Hepatocyte (in vitro differentiated cells): ENCODE data around the gene CNTNAP1. TPM values are rescaled to one million over a fixed set of nuclear protein-coding genes. Genes with fewer than 3 reads are reported as not detected.

Experiments
- DNase-seq: peaks from one replicate; pipeline ENCODE4 v3.0.0-alpha.2; 2016; ENCODE audit warnings: low spot score
- H2AFZ ChIP-seq: fragments of 200-600 bp; sonication (generic); 2 replicates; pipeline ENCODE4 v1.6.0; 2016; ENCODE audit warnings: antibody characterized with exemption, mild to moderate bottlenecking
- H3K27ac ChIP-seq: fragments of 200-600 bp; sonication (generic); 2 replicates; pipeline ENCODE4 v1.5.1; 2016; ENCODE audit warnings: mild to moderate bottlenecking
- H3K27me3 ChIP-seq: fragments of 200-600 bp; sonication (generic); 2 replicates; pipeline ENCODE4 v1.6.1; 2016
- H3K36me3 ChIP-seq: fragments of 200-600 bp; sonication (generic); replicated peaks from 2 replicates; pipeline ENCODE4 v1.5.1; 2016; ENCODE audit warnings: low read depth; ENCODE audit not compliant: insufficient read depth
- H3K4me1 ChIP-seq: fragments of 200-600 bp; sonication (generic); 2 replicates; pipeline ENCODE4 v1.5.1; 2016; ENCODE audit warnings: mild to moderate bottlenecking, moderate library complexity; ENCODE audit not compliant: insufficient read depth
- H3K4me2 ChIP-seq: fragments of 200-600 bp; sonication (generic); 2 replicates; pipeline ENCODE4 v1.6.0; 2016
- H3K4me3 ChIP-seq: fragments of 200-600 bp; sonication (generic); 2 replicates; pipeline ENCODE4 v1.5.1; 2016; ENCODE audit warnings: mild to moderate bottlenecking
- H3K79me2 ChIP-seq: fragments of 200-600 bp; sonication (generic); 2 replicates; pipeline ENCODE4 v1.6.0; 2017; ENCODE audit warnings: mild to moderate bottlenecking
- H3K9me2 ChIP-seq: fragments of 200-600 bp; sonication (generic); replicated peaks from 2 replicates; pipeline ENCODE4 v1.6.0; 2017; ENCODE audit warnings: mild to moderate bottlenecking; ENCODE audit not compliant: insufficient read depth
- H3K9me3 ChIP-seq: fragments of 200-600 bp; sonication (generic); 2 replicates; pipeline ENCODE4 v1.5.1; 2016; ENCODE audit warnings: low read depth, mild to moderate bottlenecking
- H4K20me1 ChIP-seq: fragments of 200-600 bp; sonication (generic); 2 replicates; pipeline ENCODE4 v1.6.0; 2016; ENCODE audit warnings: mild to moderate bottlenecking; ENCODE audit not compliant: insufficient read depth, poor library complexity, severe bottlenecking
- EZH2 ChIP-seq: fragments of 200-600 bp; sonication (generic); IDR thresholded peaks from 2 replicates; pipeline ENCODE4 v1.6.1; 2016; ENCODE audit warnings: antibody characterized with exemption, mild to moderate bottlenecking, borderline replicate concordance
- EZH2phosphoT487 ChIP-seq: fragments of 200-600 bp; sonication (generic); IDR thresholded peaks from one replicate; pipeline ENCODE4 v1.6.1; 2018; ENCODE audit warnings: antibody characterized with exemption, mild to moderate bottlenecking, low read depth, moderate library complexity; ENCODE audit not compliant: unreplicated experiment, severe bottlenecking
- WGBS: methylation state at CpG from one replicate; pipeline ENCODE4 v1.1.6; 2016; ENCODE audit warnings: low lambda C conversion rate; ENCODE audit errors: missing lambda C conversion rate; 5-methylcytosine and 5-hydroxymethylcytosine counted together
- polyA plus RNA-seq: library from polyadenylated mRNA; unstranded; fragments of >200 nt; fragmentation: Nextera tagmentation; extraction: Ambion mirVana; gene quantifications from 2 replicates; pipeline ENCODE4 v1.2.1, GENCODE V29; 2016
- total RNA-seq: library from RNA; depleted of rRNA; stranded (reverse); fragments of >200 nt; gene quantifications from 2 replicates; pipeline ENCODE4 v1.2.3, GENCODE V29; 2014
- TF ChIP-seq, protein P1 (sequence below): fragments of 200-600 bp; sonication (generic); IDR thresholded peaks from 2 replicates; pipeline ENCODE4 v1.5.1; 2016; ENCODE audit warnings: antibody characterized with exemption, mild to moderate bottlenecking; ENCODE audit not compliant: poor library complexity

CNTNAP1 gene
- total and polyA plus RNA-seq, 2 experiments from 2014 or later, result 2.6 to 4.4 TPM

DNA sequence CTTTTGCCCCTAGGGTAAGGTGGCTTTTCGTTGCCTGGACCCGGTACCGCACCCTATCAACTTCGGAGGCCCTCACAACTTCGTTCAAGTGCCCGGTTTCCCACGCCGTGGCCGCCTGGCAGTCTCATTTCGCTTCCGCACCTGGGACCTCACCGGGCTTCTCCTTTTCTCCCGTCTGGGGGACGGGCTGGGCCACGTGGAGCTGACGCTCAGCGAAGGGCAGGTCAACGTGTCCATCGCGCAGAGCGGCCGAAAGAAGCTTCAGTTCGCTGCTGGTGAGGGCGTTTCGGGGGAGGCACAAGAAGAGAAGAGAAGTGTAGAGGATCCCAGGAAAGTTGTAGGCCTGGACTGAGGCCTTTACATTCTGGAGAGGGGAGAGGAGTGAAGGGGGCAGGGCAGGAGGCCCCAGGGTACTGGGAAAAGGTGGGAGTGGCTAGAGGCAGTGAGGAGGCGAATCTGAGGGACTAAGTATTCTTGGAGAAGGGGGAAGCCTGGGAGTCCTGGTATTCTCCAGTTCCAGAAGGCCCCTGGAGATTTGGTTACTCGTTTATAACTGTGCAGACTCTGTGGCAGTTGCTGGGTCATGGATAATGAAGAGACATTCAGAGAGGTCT, 5.5 kb downstream of the CNTNAP1 start:
- Histone ChIP-seq H3K4me1 (peaks cover 4% of the 10 kb centered on the region), H2AFZ (no peak overlapping the region), H3K27me3 (no peaks in the 10 kb centered on the region), H3K9me3 (no peaks in the 10 kb centered on the region), H3K27ac (no peak overlapping the region), H3K4me2 (no peak overlapping the region), H3K4me3 (no peak overlapping the region), H3K9me2 (no peaks in the 10 kb centered on the region), H4K20me1 (no peaks in the 10 kb centered on the region), H3K79me2 (no peaks in the 10 kb centered on the region), H3K36me3 (no peaks in the 10 kb centered on the region)
- TF ChIP-seq, protein P1, sequence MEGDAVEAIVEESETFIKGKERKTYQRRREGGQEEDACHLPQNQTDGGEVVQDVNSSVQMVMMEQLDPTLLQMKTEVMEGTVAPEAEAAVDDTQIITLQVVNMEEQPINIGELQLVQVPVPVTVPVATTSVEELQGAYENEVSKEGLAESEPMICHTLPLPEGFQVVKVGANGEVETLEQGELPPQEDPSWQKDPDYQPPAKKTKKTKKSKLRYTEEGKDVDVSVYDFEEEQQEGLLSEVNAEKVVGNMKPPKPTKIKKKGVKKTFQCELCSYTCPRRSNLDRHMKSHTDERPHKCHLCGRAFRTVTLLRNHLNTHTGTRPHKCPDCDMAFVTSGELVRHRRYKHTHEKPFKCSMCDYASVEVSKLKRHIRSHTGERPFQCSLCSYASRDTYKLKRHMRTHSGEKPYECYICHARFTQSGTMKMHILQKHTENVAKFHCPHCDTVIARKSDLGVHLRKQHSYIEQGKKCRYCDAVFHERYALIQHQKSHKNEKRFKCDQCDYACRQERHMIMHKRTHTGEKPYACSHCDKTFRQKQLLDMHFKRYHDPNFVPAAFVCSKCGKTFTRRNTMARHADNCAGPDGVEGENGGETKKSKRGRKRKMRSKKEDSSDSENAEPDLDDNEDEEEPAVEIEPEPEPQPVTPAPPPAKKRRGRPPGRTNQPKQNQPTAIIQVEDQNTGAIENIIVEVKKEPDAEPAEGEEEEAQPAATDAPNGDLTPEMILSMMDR, result no peak
- TF ChIP-seq EZH2 (no peak), EZH2phosphoT487 (no peak)
- WGBS, result 90% methylated on average over 27 of the region's 27 CpGs
- DNase-seq, result no peak

DNA sequence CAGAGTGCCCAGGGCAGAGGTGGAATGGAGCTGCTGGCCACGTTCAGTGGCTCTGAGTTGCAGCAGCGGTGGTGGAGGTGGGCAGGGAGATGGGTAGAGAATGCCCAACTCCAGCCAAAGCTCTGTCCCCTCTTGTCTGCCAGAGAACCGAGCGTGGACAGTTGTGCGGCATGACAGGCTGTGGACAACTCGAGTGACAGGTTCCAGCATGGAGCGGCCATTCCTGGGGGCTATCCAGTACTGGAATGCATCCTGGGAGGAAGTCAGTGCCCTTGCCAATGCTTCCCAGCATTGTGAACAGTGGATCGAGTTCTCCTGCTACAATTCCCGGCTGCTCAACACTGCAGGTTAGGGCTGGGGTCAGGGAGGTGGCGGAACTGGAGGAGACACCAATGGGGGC, 8.3 kb downstream of the CNTNAP1 start:
- H3K36me3 ChIP-seq, result no peaks in the 10 kb centered on the region
- H3K79me2 ChIP-seq, result no peaks in the 10 kb centered on the region
- no peaks in the 10 kb centered on the region for H3K9me2 ChIP-seq
- no peak overlapping the region for H3K4me3 ChIP-seq
- DNase-seq, result no peak
- H3K27ac ChIP-seq, result no peak overlapping the region
- no peaks in the 10 kb centered on the region for H4K20me1 ChIP-seq
- no peaks in the 10 kb centered on the region for H3K4me1 ChIP-seq
- TF ChIP-seq EZH2phosphoT487 (no peak), EZH2 (no peak)
- TF ChIP-seq, protein P1, result no peak
- H3K27me3 ChIP-seq, result no peaks in the 10 kb centered on the region
- no peak overlapping the region for H2AFZ ChIP-seq
- H3K9me3 ChIP-seq, result no peaks in the 10 kb centered on the region
- no peak overlapping the region for H3K4me2 ChIP-seq
- 91% methylated on average over 10 of the region's 10 CpGs for WGBS

DNA sequence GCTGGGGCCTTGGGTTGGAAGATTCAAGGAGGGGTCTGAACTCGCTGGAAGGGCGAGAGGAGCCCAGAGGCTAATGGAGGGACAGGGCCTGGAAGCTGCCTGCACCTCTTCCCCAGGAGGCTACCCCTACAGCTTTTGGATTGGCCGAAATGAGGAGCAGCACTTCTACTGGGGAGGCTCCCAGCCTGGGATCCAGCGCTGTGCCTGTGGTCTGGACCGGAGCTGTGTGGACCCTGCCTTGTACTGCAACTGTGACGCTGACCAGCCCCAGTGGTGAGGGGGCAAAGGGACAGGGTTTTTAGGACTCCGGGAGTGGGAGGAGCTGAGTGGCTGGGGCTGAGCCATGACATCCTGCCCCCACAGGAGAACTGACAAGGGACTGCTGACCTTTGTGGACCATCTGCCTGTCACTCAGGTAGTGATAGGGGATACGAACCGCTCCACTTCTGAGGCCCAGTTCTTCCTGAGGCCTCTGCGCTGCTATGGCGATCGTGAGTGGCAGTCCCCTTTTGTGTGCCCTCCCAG, 8.8 kb downstream of the CNTNAP1 start:
- Histone ChIP-seq H3K36me3 (no peaks in the 10 kb centered on the region), H3K4me1 (no peaks in the 10 kb centered on the region), H3K9me2 (no peaks in the 10 kb centered on the region), H3K79me2 (no peaks in the 10 kb centered on the region), H3K4me2 (no peak overlapping the region), H3K27ac (no peak overlapping the region), H3K27me3 (no peaks in the 10 kb centered on the region), H2AFZ (no peak overlapping the region), H3K9me3 (no peaks in the 10 kb centered on the region), H3K4me3 (no peak overlapping the region), H4K20me1 (no peaks in the 10 kb centered on the region)
- TF ChIP-seq EZH2phosphoT487, result no peak
- TF ChIP-seq, protein P1, result no peak
- no peak for TF ChIP-seq EZH2
- no peak for DNase-seq
- WGBS, result 94% methylated on average over 10 of the region's 12 CpGs
